Activated naive CD8-positive, alpha-beta T cell treated with anti-CD3 and anti-CD28 coated beads for 36 hours (primary cell): ENCODE results near the gene SEMA5A. TPM values are rescaled to one million over a fixed set of nuclear protein-coding genes. Genes with fewer than 3 reads are reported as not detected.

ENCODE experiments used
- DNase-seq: peaks from one replicate; pipeline ENCODE4 v3.0.0; 2021
- H3K27ac Mint-ChIP-seq: one replicate; pipeline ENCODE4 v1.8.0; 2022; ENCODE audit warnings: mild to moderate bottlenecking, moderate library complexity, mixed read lengths
- H3K27me3 Mint-ChIP-seq: one replicate; pipeline ENCODE4 v1.8.0; 2022; ENCODE audit warnings: mild to moderate bottlenecking, mixed read lengths
- H3K36me3 Mint-ChIP-seq: one replicate; pipeline ENCODE4 v1.8.0; 2021; ENCODE audit warnings: mild to moderate bottlenecking, mixed read lengths
- H3K4me1 Mint-ChIP-seq: one replicate; pipeline ENCODE4 v1.8.0; 2021; ENCODE audit warnings: mixed read lengths
- H3K4me3 Mint-ChIP-seq: one replicate; pipeline ENCODE4 v1.8.0; 2022; ENCODE audit warnings: mild to moderate bottlenecking, moderate library complexity, mixed read lengths
- H3K9me3 Mint-ChIP-seq: one replicate; pipeline ENCODE4 v1.8.0; 2022; ENCODE audit warnings: mixed read lengths
- total RNA-seq, 2 experiments: library from RNA; stranded (reverse); gene quantifications; one replicate each; pipeline ENCODE4 v1.2.3, GENCODE V29; 2021

The SEMA5A gene
- total RNA-seq, 2 experiments from 2014 or later = not detected

DNA sequence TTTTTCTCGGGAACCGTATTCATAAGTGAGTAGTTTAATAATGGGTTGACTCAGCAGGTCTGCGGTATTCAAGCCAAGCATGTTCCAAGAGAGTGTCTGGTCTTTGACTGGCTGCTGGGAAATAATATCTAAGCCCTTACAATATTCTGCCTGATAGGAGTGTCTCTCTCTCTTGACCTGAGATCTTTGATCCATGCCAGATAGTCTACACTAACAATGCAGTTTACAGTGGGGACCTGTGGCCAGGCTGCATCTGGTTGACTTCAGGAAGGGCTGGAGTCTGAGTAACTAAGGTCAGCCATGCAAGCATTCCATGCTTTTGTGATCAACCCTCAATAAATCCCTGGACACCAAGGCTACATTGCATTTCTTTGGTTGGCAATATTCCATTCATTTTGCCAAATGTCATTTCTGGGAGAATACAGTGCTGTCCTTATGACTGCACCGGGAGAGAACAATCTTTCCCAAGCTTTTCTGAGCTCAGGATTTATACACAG lies 195.5 kb downstream of the SEMA5A start:
- no peak for DNase-seq
- Mint-ChIP-seq H3K36me3 (no peaks in the 10 kb centered on the region), H3K9me3 (peaks cover 6% of the 10 kb centered on the region), H3K4me3 (no peak overlapping the region), H3K27ac (no peak overlapping the region), H3K27me3 (no peaks in the 10 kb centered on the region), H3K4me1 (no peaks in the 10 kb centered on the region)

- no peaks in the 10 kb centered on the region for H3K4me1 Mint-ChIP-seq
- no peak overlapping the region for H3K27ac Mint-ChIP-seq
- H3K4me3 Mint-ChIP-seq = no peak overlapping the region
- DNase-seq = no peak
- H3K36me3 Mint-ChIP-seq = no peaks in the 10 kb centered on the region
- no peaks in the 10 kb centered on the region for H3K27me3 Mint-ChIP-seq
- H3K9me3 Mint-ChIP-seq = peaks cover 3% of the 10 kb centered on the region
Measured at GRCh38 chr5:9348401-9348996, 197.4 kb downstream of the SEMA5A start.

- Mint-ChIP-seq H3K4me3 (no peak overlapping the region), H3K27ac (no peak overlapping the region), H3K36me3 (no peaks in the 10 kb centered on the region), H3K27me3 (no peaks in the 10 kb centered on the region), H3K4me1 (no peaks in the 10 kb centered on the region), H3K9me3 (peaks cover 2% of the 10 kb centered on the region)
- no peak for DNase-seq
Measured at GRCh38 chr5:9347541-9348295, 198.2 kb downstream of the SEMA5A start.

- Mint-ChIP-seq H3K36me3 (no peaks in the 10 kb centered on the region), H3K27ac (no peak overlapping the region), H3K4me3 (no peak overlapping the region), H3K27me3 (no peaks in the 10 kb centered on the region), H3K4me1 (no peaks in the 10 kb centered on the region), H3K9me3 (peaks cover 2% of the 10 kb centered on the region)
- no peak for DNase-seq
Measured at GRCh38 chr5:9347032-9347431, 198.8 kb downstream of the SEMA5A start.

GRCh38 chr5:9344751-9345240 lies 201.1 kb downstream of the SEMA5A start:
- DNase-seq = no peak
- no peaks in the 10 kb centered on the region for H3K36me3 Mint-ChIP-seq
- H3K27ac Mint-ChIP-seq = no peak overlapping the region
- H3K4me3 Mint-ChIP-seq = no peak overlapping the region
- H3K4me1 Mint-ChIP-seq = no peaks in the 10 kb centered on the region
- H3K27me3 Mint-ChIP-seq = no peaks in the 10 kb centered on the region
- H3K9me3 Mint-ChIP-seq = peaks cover 4% of the 10 kb centered on the region

GRCh38 chr5:9343146-9343850 lies 202.6 kb downstream of the SEMA5A start:
- no peak for DNase-seq
- no peak overlapping the region for H3K4me3 Mint-ChIP-seq
- H3K4me1 Mint-ChIP-seq = no peaks in the 10 kb centered on the region
- H3K36me3 Mint-ChIP-seq = no peaks in the 10 kb centered on the region
- H3K27me3 Mint-ChIP-seq = no peaks in the 10 kb centered on the region
- H3K9me3 Mint-ChIP-seq = peaks cover 6% of the 10 kb centered on the region
- H3K27ac Mint-ChIP-seq = no peak overlapping the region

GRCh38 chr5:9342161-9342787 lies 203.6 kb downstream of the SEMA5A start:
- Mint-ChIP-seq H3K36me3 (no peaks in the 10 kb centered on the region), H3K4me3 (no peak overlapping the region), H3K9me3 (peaks cover 6% of the 10 kb centered on the region), H3K4me1 (no peaks in the 10 kb centered on the region), H3K27ac (no peak overlapping the region), H3K27me3 (no peaks in the 10 kb centered on the region)
- DNase-seq = no peak

- no peaks in the 10 kb centered on the region for H3K36me3 Mint-ChIP-seq
- peaks cover 6% of the 10 kb centered on the region for H3K9me3 Mint-ChIP-seq
- no peak overlapping the region for H3K27ac Mint-ChIP-seq
- no peak for DNase-seq
- H3K4me1 Mint-ChIP-seq = no peaks in the 10 kb centered on the region
- no peaks in the 10 kb centered on the region for H3K27me3 Mint-ChIP-seq
- H3K4me3 Mint-ChIP-seq = no peak overlapping the region
Measured at GRCh38 chr5:9340085-9340484, 205.8 kb downstream of the SEMA5A start.

GRCh38 chr5:9339206-9339818 lies 206.6 kb downstream of the SEMA5A start:
- H3K27ac Mint-ChIP-seq = no peak overlapping the region

DNA sequence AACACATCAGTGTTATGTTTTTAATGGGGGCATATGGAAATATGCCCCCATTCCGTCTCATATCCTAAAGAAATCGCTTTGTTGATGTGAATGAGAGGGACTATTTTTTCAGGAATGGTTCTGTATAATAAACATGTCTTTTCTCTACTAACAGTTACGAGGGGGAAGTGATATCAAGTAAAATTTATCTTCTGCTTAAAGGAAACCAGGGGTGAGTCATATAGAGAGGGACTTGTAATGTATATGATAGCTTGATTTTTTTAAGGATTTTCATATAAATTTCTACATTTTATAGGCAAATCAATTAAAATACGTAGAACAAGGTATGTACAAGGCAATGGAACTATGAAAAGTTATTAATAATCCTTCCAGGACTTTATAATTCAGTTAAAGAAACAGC lies 207.1 kb downstream of the SEMA5A start:
- Mint-ChIP-seq H3K9me3 (peaks cover 4% of the 10 kb centered on the region), H3K27ac (no peak overlapping the region), H3K4me3 (no peak overlapping the region), H3K36me3 (no peaks in the 10 kb centered on the region), H3K4me1 (no peaks in the 10 kb centered on the region), H3K27me3 (no peaks in the 10 kb centered on the region)
- no peak for DNase-seq

More at GRCh38 chr5:9339206-9339818, 206.6 kb downstream of the SEMA5A start:
- no peak for DNase-seq
- Mint-ChIP-seq H3K4me1 (no peaks in the 10 kb centered on the region), H3K9me3 (peaks cover 5% of the 10 kb centered on the region), H3K36me3 (no peaks in the 10 kb centered on the region), H3K4me3 (no peak overlapping the region), H3K27me3 (no peaks in the 10 kb centered on the region)

DNA sequence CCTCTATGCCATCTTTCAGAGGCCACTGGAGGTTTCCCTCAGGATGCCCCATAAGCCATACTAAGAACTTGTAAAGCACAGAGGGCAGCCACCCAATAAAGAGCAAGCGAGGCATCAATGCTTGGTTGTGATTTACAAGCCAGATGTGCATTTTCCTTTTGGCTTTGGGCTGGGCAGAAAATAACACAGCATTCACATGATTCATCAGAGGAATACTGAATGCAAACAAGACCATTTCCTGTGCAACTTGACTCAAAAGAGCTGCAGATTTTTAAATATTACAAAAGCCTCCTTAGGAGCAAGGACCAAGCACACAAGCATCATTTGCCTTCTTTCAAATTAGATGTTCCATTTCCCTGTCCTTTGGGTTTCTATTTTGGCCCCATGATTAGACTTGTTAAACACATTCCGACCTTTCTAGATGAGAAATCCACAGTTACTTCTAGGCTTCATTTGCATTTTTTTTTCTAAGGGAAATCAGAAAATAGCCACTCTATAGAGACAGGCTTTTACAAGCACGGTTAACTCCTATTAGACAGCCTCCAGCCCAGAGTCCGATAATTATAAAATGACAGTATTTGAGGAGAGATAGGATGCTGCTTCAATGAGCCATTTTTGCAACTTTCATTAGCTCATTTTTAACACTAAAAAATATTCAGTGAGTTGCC lies 207.8 kb downstream of the SEMA5A start:
- no peaks in the 10 kb centered on the region for H3K36me3 Mint-ChIP-seq
- no peak overlapping the region for H3K27ac Mint-ChIP-seq
- H3K9me3 Mint-ChIP-seq = peaks cover 4% of the 10 kb centered on the region
- DNase-seq = no peak
- no peaks in the 10 kb centered on the region for H3K27me3 Mint-ChIP-seq
- no peak overlapping the region for H3K4me3 Mint-ChIP-seq
- no peaks in the 10 kb centered on the region for H3K4me1 Mint-ChIP-seq

- H3K36me3 Mint-ChIP-seq = no peaks in the 10 kb centered on the region
- no peak overlapping the region for H3K4me3 Mint-ChIP-seq
- H3K27me3 Mint-ChIP-seq = no peaks in the 10 kb centered on the region
- no peaks in the 10 kb centered on the region for H3K4me1 Mint-ChIP-seq
- peaks cover 2% of the 10 kb centered on the region for H3K9me3 Mint-ChIP-seq
- no peak overlapping the region for H3K27ac Mint-ChIP-seq
- no peak for DNase-seq
Measured at GRCh38 chr5:9335754-9336495, 209.9 kb downstream of the SEMA5A start.

GRCh38 chr5:9335269-9335668 lies 210.6 kb downstream of the SEMA5A start:
- DNase-seq = no peak
- no peaks in the 10 kb centered on the region for H3K36me3 Mint-ChIP-seq
- H3K27ac Mint-ChIP-seq = no peak overlapping the region
- H3K9me3 Mint-ChIP-seq = peaks cover 4% of the 10 kb centered on the region
- H3K27me3 Mint-ChIP-seq = no peaks in the 10 kb centered on the region
- H3K4me3 Mint-ChIP-seq = no peak overlapping the region
- no peaks in the 10 kb centered on the region for H3K4me1 Mint-ChIP-seq

DNA sequence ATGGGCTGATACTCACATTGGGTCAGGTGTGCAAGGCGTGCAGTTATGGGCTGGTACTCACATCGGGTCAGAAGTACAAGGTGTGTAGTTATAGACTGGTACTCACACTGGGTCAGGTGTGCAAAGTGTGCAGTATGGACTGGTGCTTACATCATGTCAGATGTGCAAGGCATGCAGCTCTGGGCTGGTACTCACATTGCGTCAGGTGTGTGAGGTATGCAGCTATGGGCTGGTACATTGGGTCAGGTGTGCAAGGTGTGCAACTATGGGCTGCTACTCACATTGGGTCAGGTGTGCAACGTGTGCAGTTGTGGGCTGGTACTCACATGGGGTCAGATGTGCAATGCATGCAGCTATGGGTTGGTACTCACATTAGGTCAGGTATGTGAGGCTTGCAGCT lies 213.8 kb downstream of the SEMA5A start:
- no peaks in the 10 kb centered on the region for H3K27me3 Mint-ChIP-seq
- no peaks in the 10 kb centered on the region for H3K4me1 Mint-ChIP-seq
- H3K4me3 Mint-ChIP-seq = no peak overlapping the region
- H3K27ac Mint-ChIP-seq = no peak overlapping the region
- no peak for DNase-seq
- H3K9me3 Mint-ChIP-seq = peaks cover 5% of the 10 kb centered on the region
- no peaks in the 10 kb centered on the region for H3K36me3 Mint-ChIP-seq
